GM12873 (cell line): ENCODE results near the gene ARHGAP8.

ENCODE experiments used
- TF ChIP-seq, protein P1 (sequence below): IDR thresholded peaks from 2 replicates; pipeline ENCODE4 v1.5.1; 2012; ENCODE audit warnings: low read depth, mild to moderate bottlenecking, moderate library complexity, low read length, control low read depth; ENCODE audit not compliant: insufficient read depth; ENCODE audit errors: missing control alignments

ARHGAP8 gene

GRCh38 chr22:44719586-44720368 lies 32.6 kb upstream of the ARHGAP8 start:
- TF ChIP-seq, protein P1, sequence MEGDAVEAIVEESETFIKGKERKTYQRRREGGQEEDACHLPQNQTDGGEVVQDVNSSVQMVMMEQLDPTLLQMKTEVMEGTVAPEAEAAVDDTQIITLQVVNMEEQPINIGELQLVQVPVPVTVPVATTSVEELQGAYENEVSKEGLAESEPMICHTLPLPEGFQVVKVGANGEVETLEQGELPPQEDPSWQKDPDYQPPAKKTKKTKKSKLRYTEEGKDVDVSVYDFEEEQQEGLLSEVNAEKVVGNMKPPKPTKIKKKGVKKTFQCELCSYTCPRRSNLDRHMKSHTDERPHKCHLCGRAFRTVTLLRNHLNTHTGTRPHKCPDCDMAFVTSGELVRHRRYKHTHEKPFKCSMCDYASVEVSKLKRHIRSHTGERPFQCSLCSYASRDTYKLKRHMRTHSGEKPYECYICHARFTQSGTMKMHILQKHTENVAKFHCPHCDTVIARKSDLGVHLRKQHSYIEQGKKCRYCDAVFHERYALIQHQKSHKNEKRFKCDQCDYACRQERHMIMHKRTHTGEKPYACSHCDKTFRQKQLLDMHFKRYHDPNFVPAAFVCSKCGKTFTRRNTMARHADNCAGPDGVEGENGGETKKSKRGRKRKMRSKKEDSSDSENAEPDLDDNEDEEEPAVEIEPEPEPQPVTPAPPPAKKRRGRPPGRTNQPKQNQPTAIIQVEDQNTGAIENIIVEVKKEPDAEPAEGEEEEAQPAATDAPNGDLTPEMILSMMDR, result no peak

GRCh38 chr22:44721213-44721612 lies 31.2 kb upstream of the ARHGAP8 start:
- TF ChIP-seq, protein P1, result no peak

DNA sequence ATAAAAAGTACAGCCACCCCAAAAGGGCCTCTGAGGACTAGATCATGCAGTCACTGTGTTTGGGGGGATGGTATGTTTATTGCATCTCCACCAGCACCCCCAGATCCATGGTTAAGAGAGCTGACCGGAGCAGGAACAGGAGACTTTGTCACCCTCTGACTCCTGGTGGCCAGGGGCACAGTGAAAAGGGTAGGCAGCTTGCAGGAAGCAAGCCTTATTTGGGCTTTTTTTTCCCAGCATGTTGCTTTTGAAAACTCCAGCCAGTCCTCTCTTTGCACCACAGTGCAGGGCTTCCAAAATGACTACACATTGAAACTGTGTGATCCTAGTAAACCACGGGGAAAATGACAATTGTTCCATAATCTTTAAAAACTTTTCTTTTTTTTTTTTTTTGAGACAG lies 29.8 kb upstream of the ARHGAP8 start:
- TF ChIP-seq, protein P1, result no peak

GRCh38 chr22:44723801-44724200 lies 28.6 kb upstream of the ARHGAP8 start:
- TF ChIP-seq, protein P1, result no peak

GRCh38 chr22:44724416-44724815 lies 28.0 kb upstream of the ARHGAP8 start:
- TF ChIP-seq, protein P1, result no peak

DNA sequence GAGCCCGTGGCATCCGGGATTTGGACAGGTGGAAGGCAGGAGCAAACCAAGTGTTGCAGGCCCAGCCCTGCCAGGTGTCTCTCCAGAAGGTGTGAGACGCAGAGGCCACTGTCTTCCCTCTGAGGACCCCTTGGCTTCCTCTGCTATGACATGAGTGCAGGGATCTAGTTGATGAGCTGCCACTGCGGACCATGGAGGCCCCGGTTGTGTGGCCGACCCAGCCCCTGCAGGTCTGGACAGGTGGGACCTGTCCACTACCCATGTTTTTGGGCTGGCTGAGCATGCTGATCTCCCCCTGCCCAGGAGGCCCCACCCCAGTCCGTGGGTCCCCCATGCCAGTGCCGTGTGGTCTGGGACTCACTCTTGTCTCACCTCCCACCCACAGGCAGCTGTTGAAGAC lies 27.5 kb upstream of the ARHGAP8 start:
- TF ChIP-seq, protein P1, result no peak

- TF ChIP-seq, protein P1, result no peak
These were observed 25.9 kb upstream of the ARHGAP8 start for GRCh38 chr22:44726439-44726838.
